GM19023 (cell line): ENCODE measurements around the gene ADGRL3.

Source experiments
- ATAC-seq: cut with Tn5 transposase; IDR thresholded peaks from one replicate; pipeline ENCODE4 v1.9.1; 2021; ENCODE audit warnings: mild to moderate bottlenecking, moderate library complexity; ENCODE audit not compliant: unreplicated experiment

The ADGRL3 gene

GRCh38 chr4:61275241-61275640, 75.1 kb downstream of the ADGRL3 start:
- ATAC-seq: no peak

GRCh38 chr4:61276029-61276428, 75.9 kb downstream of the ADGRL3 start:
- no peak for ATAC-seq

- no peak for ATAC-seq
These were observed 77.9 kb downstream of the ADGRL3 start for GRCh38 chr4:61277785-61278760.

GRCh38 chr4:61292322-61292721, 92.2 kb downstream of the ADGRL3 start:
- no peak for ATAC-seq

- ATAC-seq: no peak
These were observed 93.7 kb downstream of the ADGRL3 start for GRCh38 chr4:61293707-61294400.

- ATAC-seq: no peak
These were observed 94.8 kb downstream of the ADGRL3 start for GRCh38 chr4:61294936-61295335.

GRCh38 chr4:61296144-61296543, 96.0 kb downstream of the ADGRL3 start:
- no peak for ATAC-seq

- no peak for ATAC-seq
These were observed 98.1 kb downstream of the ADGRL3 start for GRCh38 chr4:61298178-61298740.

GRCh38 chr4:61299316-61299715, 99.2 kb downstream of the ADGRL3 start:
- ATAC-seq: no peak

GRCh38 chr4:61300266-61300844, 100.2 kb downstream of the ADGRL3 start:
- ATAC-seq: no peak

- no peak for ATAC-seq
These were observed 101.1 kb downstream of the ADGRL3 start for GRCh38 chr4:61301271-61301670.

- no peak for ATAC-seq
These were observed 107.9 kb downstream of the ADGRL3 start for GRCh38 chr4:61308033-61308432.

GRCh38 chr4:61309616-61310015, 109.5 kb downstream of the ADGRL3 start:
- no peak for ATAC-seq

- no peak for ATAC-seq
These were observed 112.4 kb downstream of the ADGRL3 start for GRCh38 chr4:61312526-61312925.

GRCh38 chr4:61318431-61318830, 118.3 kb downstream of the ADGRL3 start:
- ATAC-seq: no peak

- no peak for ATAC-seq
These were observed 119.0 kb downstream of the ADGRL3 start for GRCh38 chr4:61319156-61319555.

GRCh38 chr4:61320154-61320553, 120.0 kb downstream of the ADGRL3 start:
- ATAC-seq: no peak

- no peak for ATAC-seq
These were observed 120.5 kb downstream of the ADGRL3 start for GRCh38 chr4:61320631-61321030.

- no peak for ATAC-seq
These were observed 132.6 kb downstream of the ADGRL3 start for GRCh38 chr4:61332693-61333092.

GRCh38 chr4:61333490-61333889, 133.4 kb downstream of the ADGRL3 start:
- no peak for ATAC-seq

GRCh38 chr4:61335241-61335763, 135.2 kb downstream of the ADGRL3 start:
- ATAC-seq: no peak
